SK-N-MC (cell line): ENCODE measurements around the gene METTL5.
"Not testable (repeated sequence)": the region's sequence is repeated elsewhere in the genome, so short reads cannot be mapped to it uniquely, and the experiment has no call there.

Source experiments
- EZH2 ChIP-seq: fragments of 200-600 bp; sonication (generic); IDR thresholded peaks from one replicate; pipeline ENCODE4 v1.6.1; 2017; ENCODE audit warnings: antibody characterized with exemption
- FOXP2 ChIP-seq: optimal IDR thresholded peaks from 2 replicates; pipeline ENCODE3; 2011; ENCODE audit warnings: mild to moderate bottlenecking, moderate library complexity; ENCODE audit not compliant: insufficient read depth; ENCODE audit errors: extremely low read length, control extremely low read depth
- POLR2AphosphoS5 ChIP-seq: IDR thresholded peaks from 2 replicates; pipeline ENCODE4 v1.6.1; 2012; ENCODE audit warnings: mild to moderate bottlenecking, low read depth, low read length, borderline replicate concordance

DNA sequence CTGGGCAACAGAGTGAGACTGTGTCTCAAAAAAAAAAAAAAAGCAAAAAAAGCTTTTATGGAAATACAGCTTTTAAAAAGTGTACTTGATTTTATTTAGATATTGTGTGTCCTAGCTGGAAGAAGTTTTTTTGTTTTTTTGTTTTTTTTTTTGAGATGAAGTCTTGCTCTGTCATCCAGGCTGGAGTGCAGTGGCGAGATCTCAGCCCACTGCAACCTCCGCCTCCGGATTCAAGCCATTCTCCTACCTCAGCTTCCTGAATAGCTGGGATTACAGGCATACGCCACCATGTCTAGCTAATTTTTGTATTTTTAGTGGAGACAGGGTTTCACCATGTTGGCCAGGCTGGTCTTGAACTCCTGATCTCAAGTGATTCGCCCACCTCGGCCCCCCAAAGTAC, 41.5 kb upstream of the METTL5 start:
- TF ChIP-seq POLR2AphosphoS5, FOXP2, EZH2: not testable (repeated sequence)
